ENCODE measurements around the gene MYH15. TPM values are rescaled to one million over a fixed set of nuclear protein-coding genes. Genes with fewer than 3 reads are reported as not detected.

MYH15 gene
- 7.3 and 8.2 TPM in 2 replicates for total RNA-seq (2014; rRNA removed; shearing (Covaris generic))
- polyA plus RNA-seq (2015; cell fraction: cytosol; rRNA removed): 2.1 and 3.0 TPM in 2 replicates
- polyA plus RNA-seq (2015; cell fraction: nucleus; rRNA removed): 9.6 and 13.0 TPM in 2 replicates

- no peak for DNase-seq (ENCODE audit: low read depth)
These were observed at the start of gene MYH15 for GRCh38 chr3:108510496-108510895. Gene MYH15, minus strand, starts transcription at chr3:108510596. Its CDS starts 66 bp downstream, at chr3:108510530.

DNA sequence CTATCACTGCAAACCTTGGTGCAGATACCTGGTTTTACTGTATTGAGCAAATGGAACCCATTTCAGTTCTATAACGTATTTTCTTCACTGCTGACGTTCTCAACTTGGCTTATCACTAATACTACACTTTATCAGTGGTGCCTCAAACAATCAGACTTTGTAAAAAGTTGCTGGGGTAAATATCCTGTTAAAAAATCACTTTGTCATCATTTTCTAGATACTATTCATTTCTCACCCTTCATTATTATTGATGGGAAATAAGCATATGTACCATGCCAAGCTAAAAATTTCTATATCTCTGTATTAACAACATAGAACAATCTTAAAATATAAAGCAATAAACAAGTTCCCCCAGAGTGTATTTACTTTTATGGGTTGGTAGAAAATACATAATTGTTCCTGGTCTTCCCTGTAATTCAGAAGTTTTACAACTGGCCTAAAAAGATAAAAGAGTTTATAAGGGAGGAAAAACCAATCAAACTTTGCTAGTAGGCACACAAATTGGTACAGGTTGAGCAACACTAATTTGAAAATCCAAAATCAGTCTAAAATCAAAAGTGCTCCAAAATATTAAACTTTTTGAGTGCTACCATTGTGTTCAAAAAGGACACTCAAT, 45.7 kb upstream of the MYH15 start:
- DNase-seq (ENCODE audit: low read depth): no peak

GRCh38 chr3:108554913-108555571, 44.6 kb upstream of the MYH15 start:
- no peak for DNase-seq (ENCODE audit: low read depth)

GRCh38 chr3:108554229-108554628, 43.8 kb upstream of the MYH15 start:
- no peak for DNase-seq (ENCODE audit: low read depth)

DNA sequence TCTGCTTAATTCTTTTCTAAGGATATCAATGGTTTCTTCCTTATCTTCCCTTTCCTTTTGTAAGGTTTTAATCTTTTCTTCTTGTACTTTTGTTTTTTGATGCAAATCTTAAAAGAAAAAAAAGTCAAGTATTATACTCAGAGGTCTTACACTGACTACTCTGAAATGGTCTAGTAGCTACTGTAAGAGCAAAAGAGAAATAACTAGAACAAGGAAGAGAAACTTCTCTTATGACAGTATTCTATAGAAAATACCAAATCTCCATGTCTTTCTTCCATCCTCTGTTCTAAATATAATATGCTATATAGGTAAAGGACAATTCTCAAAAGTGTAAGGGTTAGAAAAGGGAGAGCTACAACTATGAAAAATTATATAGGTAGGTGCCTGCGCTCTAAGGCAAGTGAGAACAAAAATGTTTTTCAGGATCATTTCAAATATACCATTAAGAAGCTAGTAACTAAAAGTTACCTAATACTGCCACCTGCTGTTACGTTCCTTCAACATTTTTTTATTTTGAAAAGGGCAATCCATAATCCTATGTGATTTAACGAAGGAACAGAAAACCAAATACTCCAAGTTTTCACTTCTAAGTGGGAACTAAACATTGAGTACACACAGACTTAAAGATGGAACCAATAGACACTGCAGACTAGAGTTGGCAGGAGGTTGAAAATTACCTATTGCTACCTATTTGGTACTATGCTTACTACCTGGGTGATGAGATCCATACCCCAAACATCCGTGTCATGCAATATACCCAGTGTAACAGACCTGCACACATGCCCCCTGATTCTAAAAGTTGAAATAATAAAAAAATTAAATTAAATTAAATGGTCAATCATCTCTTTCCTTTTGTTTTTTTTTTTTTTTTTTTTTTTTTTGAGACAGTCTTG, 42.1 kb upstream of the MYH15 start:
- DNase-seq (ENCODE audit: low read depth): peak; percentile 46

DNA sequence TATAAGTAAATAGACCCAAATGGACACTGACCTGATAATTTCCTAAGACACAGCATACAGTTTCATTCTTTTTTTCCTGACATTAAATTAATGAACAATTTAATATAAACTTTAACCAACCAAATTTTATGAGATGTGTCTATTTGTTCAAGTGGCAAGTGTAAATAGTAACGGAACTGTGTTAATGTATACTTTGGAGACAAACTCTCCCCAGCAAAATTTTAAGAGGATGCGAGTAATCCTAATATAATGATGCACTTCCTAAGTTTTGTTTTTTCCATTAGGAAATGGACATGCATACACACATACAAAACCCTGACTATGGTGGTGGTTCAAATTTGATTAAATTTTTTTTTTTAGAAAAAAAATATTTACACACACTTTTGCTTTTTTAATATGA, 38.5 kb upstream of the MYH15 start:
- no peak for DNase-seq (ENCODE audit: low read depth)

DNA sequence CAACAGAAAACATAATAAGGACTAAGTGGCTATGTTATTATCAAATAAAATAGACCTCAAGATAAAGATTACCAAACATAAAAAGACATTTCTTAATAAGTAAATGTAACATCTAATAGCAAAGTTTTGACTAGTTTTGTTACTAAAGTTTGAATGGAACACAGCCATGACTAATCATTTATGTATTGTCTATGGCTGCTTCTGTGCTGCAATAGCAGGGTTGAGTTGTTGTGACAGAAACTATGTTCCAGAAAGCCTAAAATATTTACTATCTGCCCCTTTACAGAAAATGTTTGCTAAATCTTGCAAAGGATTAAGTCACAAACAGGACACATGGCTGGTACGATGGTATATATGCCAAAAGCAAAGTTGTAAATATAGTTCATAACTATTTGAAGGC, 37.9 kb upstream of the MYH15 start:
- DNase-seq (ENCODE audit: low read depth): no peak

GRCh38 chr3:108546692-108547091, 36.3 kb upstream of the MYH15 start:
- no peak for DNase-seq (ENCODE audit: low read depth)

GRCh38 chr3:108546247-108546646, 35.9 kb upstream of the MYH15 start:
- DNase-seq (ENCODE audit: low read depth): no peak

DNA sequence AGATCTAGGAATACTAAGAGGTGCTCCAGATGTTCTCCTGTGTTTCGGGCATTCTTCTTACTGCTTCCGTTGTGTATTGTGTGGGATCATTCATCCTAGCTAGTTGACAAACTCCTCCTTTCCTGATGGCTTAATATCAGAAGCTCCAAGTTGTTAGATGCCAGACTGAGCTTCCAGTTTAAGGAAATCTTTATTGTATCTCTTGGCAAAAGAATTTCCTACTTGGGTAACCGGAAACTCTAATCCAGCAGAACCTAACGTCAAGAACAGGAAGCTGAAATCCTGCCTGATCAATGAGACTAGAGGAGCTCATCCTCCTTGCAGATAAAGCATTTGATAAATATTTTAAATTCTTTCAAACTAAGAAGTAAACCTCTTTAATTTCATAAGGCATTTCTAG, 27.7 kb upstream of the MYH15 start:
- DNase-seq (ENCODE audit: low read depth): no peak

GRCh38 chr3:108528459-108529252, 18.3 kb upstream of the MYH15 start:
- DNase-seq (ENCODE audit: low read depth): no peak

- DNase-seq (ENCODE audit: low read depth): no peak
These were observed 17.4 kb upstream of the MYH15 start for GRCh38 chr3:108527817-108528216.

GRCh38 chr3:108527109-108527508, 16.7 kb upstream of the MYH15 start:
- no peak for DNase-seq (ENCODE audit: low read depth)

DNA sequence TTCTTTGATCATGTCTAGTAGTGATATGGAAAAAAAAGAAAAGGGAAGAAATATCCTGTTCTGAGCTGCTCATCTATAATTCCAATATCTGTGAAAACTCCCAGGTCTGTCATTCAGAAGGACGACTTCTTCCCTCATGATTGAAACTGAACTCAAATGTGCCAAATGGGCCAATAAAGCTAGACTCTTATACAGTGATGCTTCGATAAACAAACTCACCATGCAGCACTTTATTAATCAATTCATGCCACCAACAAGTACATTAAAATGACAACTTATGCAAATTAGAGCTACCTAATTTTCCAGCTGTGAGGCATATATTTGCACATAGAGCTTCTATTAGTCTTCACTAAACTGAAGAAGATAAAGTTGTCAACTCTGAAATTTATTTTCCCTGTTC, 15.6 kb upstream of the MYH15 start:
- no peak for DNase-seq (ENCODE audit: low read depth)

DNA sequence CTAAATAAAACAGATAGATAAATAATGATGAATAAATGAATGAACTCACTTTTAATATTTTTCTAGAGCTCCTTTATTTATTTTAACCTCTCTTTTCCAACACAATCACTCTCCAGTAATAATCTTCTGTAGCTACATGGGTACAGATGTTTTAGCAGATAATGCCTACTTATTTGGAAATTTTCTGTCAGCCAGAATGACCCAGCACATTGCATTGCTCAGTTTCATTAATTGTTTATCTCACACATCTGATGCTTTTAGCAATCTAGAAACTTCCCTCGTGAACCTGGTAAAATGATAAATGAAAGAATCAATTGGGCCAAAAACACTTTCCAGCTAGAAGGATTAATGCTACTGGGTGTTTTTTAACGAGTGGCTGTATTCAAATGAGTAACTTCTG, 14.9 kb upstream of the MYH15 start:
- DNase-seq (ENCODE audit: low read depth): no peak

- DNase-seq (ENCODE audit: low read depth): peak; percentile 29
These were observed 14.1 kb upstream of the MYH15 start for GRCh38 chr3:108524537-108524936.

- no peak for DNase-seq (ENCODE audit: low read depth)
These were observed 8.5 kb upstream of the MYH15 start for GRCh38 chr3:108518895-108519294.

DNA sequence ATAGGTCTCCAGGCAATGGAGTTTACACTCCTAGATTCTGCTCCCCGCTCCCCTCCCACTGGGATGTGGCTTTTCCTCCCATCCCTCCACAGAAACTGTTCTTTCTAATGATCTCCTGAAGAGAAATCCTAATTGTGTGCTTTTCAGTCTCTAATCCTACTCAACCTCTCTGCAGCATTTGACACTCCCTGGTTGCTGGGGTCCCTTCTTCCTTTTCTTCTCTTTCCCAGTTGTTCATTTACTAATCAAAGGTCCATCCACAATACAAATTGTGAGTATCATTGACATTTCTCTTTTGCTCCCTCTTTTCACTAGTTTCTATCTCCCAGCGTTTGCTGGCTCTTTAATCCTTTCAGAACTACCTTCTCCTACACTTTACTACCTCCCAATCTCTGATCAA, 6.5 kb upstream of the MYH15 start:
- no peak for DNase-seq (ENCODE audit: low read depth)

GRCh38 chr3:108513961-108514360, 3.6 kb upstream of the MYH15 start:
- peak; percentile 65 for DNase-seq (ENCODE audit: low read depth)

DNA sequence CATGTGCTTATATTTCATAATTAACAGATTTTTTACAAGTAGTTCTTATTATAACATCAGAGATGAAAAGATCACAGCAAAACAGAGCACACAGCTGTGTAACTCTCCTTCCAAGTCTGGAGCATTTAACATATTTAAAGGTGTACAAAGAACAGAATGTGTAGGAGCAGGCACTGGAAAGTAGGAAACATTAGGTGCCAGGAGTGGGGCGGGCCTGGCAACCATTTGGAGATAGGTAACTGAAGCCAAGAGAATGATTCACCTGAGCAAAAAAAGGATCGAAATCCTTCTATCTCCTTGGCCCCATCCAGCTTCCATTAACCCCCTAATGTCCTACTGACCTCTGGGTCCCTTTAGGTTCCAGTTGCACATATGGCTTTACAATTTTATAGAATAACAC, 2.3 kb upstream of the MYH15 start:
- no peak for DNase-seq (ENCODE audit: low read depth)

DNA sequence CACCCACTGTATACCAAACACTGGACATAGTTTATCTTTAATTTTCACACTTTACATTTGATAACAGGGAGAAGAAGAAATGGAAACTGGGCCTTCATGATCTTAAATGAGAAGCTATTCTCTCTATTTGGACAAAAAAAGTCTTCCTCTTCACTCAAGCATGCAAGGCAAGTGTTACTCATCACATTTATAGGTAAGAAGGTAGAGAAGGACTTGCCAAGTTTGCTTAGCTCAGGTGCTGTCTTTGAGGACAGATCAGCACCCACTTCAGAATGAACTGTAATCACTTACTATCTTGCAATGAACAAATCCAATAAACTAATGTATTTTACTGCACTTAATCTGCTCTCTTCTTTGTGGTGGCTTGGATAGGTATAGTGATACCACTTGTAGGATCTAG, 1.1 kb upstream of the MYH15 start:
- no peak for DNase-seq (ENCODE audit: low read depth)
